CD1c-positive myeloid dendritic cell (primary cell): ENCODE data around the gene NR6A1.

Source experiments
- DNase-seq: peaks from one replicate; pipeline ENCODE4 v3.0.0-alpha.2; 2016; ENCODE audit errors: extremely low spot score

Gene NR6A1

GRCh38 chr9:124724415-124725067 is 46.6 kb downstream of the NR6A1 start:
- no peak for DNase-seq

- no peak for DNase-seq
Observed at GRCh38 chr9:124723352-124723751, 47.8 kb downstream of the NR6A1 start.

DNA sequence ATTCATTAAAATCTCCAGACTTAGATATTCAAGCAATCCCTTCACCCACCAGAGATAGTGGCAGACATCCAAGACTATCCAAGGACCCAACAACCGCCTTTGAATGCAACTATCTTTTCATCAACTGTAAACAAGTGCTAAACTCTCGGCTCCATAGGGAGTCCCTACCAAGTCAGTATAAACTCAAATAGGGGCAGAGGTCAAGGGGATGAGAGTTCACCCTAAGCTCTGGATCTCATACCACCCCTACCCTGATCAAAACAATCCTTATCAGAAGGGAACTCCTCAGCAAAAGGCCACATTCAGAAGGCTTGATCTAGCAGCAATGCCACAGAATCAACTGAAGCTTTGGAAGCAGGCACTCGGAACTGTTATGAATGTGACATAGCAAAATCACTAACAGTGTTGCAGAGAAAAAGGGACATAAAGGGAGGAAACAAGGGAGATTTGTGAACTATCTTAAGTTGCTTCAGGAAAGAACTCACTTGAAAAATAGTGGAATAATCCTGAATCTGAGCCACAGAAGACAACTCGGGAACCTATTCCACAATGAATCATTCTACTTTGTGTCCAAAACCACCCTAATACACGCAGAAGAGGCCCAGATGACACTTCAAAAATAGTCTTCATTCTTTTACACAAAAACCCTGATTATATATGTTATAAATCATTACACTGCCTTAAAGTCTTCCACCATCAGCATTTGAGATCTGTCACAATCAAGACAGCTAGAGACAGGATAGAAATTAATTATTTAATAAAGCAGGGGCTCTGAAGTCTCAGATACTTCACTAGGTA is 49.8 kb downstream of the NR6A1 start:
- no peak for DNase-seq

GRCh38 chr9:124720429-124721108 is 50.5 kb downstream of the NR6A1 start:
- DNase-seq = no peak

DNA sequence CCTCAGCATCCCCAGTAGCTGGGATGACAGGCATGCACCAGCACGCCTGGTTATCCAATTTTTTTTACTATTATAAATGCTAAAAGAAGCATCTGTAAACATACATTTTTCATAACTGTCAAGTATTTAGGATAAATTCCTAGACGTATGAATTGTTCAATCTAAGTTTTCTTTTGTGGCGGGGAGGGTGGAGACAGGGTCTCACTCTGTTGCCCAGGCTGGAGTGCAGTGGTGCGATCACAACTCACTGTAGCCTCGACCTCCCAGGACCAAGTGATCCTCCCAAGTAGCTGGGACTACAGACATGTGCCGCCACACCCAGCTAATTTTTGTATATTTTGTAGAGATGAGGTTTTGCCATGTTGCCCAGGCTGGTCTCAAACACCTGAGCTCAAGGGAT is 52.2 kb downstream of the NR6A1 start:
- DNase-seq = no peak

DNA sequence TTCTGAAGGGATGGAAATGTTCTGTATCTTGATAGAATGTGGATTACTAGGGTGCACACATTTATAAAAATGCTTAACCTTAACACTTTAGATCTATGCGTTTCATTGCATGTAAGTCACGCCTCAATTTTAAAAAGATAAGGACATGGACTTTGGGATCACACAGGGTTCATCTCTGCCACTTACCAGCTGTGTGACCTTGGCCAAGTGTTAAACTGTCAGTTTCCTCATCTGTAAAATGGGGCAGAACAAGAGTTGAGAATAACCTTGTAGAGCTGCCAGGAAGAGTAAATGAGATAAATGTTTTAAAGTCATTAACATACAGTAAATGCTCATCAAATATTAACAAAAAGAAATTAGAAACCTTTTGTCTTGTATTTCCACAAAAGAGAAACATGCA is 53.5 kb downstream of the NR6A1 start:
- no peak for DNase-seq

DNA sequence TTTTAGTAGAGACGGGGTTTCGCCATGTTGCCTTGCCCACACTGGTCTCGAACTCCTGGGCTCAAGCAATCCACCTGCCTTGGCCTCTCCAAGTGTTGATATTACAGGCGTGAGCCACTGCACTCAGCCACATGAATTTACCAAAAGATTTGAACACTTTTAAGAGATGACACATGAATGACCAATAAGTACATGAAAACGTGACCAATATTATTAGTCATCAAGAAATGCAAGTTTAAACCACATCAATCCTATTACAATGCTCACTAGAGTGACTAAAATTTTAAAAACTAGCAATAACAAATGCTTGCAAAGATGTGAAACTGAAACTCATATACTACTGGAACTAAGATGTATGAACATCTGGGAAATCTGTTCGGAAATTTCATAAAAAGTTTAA is 54.3 kb downstream of the NR6A1 start:
- DNase-seq = no peak

GRCh38 chr9:124710766-124711165 is 60.3 kb downstream of the NR6A1 start:
- DNase-seq = no peak

GRCh38 chr9:124709292-124709690 is 61.8 kb downstream of the NR6A1 start:
- DNase-seq = no peak

DNA sequence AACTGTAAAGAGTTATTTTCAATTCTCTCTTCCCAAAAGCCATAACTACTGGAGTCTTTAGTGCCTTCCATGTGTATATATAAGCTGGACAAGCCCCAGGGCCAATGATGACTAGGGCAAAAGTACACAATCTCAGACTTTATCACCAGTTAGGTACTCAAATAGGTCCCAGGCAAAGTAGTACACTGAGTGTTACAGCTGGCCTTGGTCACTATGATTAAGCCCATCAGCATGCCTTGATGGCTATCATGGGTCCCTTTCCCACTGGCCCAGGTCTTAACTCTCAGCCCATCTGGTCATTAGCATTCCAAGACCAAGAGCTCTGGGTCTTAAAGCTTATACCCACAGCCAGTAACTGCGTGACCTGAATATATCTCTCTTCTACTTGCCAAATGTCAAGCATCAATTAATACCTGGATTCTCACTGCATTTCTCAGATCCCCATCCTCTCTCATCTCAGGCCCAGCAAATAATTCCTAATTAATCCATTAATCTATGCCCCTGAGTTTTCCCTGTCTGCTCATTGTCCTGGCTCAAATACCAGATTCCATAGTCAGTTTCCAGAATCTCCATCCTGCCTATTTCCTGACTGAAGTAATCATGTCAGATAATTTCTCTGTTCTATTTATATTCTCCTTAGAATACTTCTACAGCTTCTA is 62.3 kb downstream of the NR6A1 start:
- DNase-seq = no peak

DNA sequence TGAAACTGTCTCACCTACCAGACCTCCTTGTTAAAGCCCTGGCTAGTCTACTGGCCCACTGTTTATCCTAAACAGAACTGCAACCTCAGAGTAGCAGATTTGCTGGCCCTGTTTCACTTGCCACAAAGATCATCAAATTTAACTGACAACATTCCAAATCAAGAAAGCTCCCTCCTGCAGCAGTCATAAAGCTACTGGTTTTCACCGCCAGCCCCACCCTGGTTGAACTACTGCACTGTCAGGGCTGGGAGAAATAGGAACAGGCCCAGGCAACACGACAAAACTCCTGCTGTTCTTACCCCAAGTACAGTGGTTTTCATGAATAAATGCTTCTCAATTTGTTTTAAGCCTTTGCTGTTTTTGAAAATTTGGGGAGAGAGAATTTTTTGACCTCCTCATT is 63.0 kb downstream of the NR6A1 start:
- no peak for DNase-seq

- no peak for DNase-seq
Observed at GRCh38 chr9:124707666-124708065, 63.4 kb downstream of the NR6A1 start.

GRCh38 chr9:124706685-124707084 is 64.4 kb downstream of the NR6A1 start:
- DNase-seq = no peak

- DNase-seq = no peak
Observed at GRCh38 chr9:124699575-124699974, 71.5 kb downstream of the NR6A1 start.

GRCh38 chr9:124698265-124698664 is 72.8 kb downstream of the NR6A1 start:
- no peak for DNase-seq

DNA sequence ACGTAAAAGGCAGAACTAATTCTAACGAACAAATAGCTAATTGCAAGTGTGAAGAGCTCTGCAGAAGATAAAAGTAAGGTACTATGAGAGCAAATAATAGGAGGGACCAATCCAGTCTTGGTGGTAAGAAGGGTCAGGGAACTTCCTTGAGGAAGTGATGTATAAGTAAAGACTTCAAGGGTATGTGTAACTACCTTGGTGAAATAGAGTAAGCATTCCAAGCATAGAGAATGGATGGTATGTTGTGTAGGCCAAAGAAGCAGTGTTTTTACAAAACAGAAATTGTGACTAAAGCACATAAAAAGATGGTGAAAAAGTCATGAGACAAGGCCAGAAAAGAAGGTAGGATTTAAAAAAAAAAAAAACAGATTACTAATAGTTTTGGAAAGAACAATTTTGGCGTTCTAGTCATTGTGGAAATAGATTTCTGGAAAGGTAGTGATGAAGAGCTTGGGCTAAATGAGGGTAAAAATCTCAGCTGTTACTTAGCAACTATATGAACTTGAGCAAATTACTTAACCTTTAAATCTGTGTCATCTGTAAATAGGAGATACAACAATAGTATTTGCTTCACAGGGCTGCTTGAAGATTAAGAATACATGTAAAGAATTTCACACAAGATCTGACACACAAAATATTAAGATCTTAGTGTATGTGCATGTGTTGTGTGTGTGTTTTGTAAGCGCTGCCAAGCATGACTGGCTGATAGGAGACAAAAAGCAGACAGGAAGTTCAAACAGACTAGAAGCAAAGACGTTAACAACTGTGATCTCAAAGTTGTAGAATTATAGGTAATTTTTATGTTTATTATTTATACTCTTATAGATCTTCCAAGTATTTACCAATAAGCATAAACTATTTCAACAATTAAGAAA is 73.5 kb downstream of the NR6A1 start:
- no peak for DNase-seq

- no peak for DNase-seq
Observed at GRCh38 chr9:124696101-124696500, 75.0 kb downstream of the NR6A1 start.

DNA sequence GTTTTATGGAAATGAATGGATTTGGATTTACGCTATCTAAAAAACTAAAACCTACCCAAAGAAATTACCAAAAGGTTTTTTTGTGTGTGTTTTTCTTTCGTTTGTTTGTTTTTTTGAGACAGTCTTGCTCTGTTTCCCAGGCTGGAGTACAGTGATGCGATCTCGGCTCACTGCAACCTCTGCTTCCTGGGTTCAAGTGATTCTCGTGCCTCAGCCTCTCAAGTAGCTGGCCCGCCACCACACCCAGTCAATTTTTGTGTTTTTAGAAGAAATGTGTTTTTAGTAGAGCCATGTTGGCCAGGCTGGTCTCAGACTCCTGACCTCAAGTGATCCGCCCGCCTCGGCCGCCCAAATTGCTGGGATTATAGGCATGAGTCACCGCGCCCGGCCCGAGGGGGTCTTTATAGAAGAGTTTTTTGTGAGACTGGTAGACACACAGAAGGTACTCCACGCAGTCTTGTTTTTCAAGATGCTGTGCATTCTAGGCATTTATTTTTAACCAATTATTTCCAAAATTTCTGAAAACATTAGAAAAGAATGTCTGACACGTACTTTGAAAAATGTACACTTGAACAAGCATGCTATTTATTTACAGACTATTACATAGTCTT is 75.7 kb downstream of the NR6A1 start:
- DNase-seq = no peak

- DNase-seq = no peak
Observed at GRCh38 chr9:124694414-124695279, 76.5 kb downstream of the NR6A1 start.

DNA sequence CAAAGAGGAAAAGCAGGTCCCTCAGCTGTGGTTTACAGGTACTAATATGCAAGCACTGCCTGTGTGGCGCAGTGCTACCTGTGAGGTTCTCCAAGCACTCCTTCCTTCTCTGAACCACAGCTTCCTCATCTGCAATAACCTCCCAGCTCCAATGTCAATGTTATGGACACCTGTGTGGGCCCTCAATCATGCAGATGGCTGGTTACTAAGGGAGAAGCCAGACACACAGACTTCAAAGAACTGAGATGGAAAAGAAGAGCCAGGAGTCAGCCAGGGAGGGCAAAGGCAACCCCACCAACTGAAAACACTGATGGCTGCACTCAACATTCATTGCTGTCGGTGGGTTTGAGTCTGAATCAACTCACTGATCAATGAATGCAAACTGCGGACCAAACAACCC is 77.7 kb downstream of the NR6A1 start:
- no peak for DNase-seq
